Kidney tubule cell (primary cell): Measurements from ENCODE around the gene RPS18.

Experiments used
- DNase-seq: peaks from one replicate; pipeline ENCODE4 v3.0.0-alpha.2; 2018; ENCODE audit warnings: low spot score

Gene RPS18

GRCh38 chr6:33289784-33290315 lies 18.0 kb downstream of the RPS18 start:
- DNase-seq: no peak

GRCh38 chr6:33290459-33290858 lies 18.6 kb downstream of the RPS18 start:
- no peak for DNase-seq

GRCh38 chr6:33292996-33293682 lies 21.3 kb downstream of the RPS18 start:
- DNase-seq: no peak

GRCh38 chr6:33294086-33294823 lies 22.4 kb downstream of the RPS18 start:
- no peak for DNase-seq

GRCh38 chr6:33295621-33296369 lies 23.9 kb downstream of the RPS18 start:
- DNase-seq: no peak

GRCh38 chr6:33296797-33297405 lies 25.0 kb downstream of the RPS18 start:
- no peak for DNase-seq

GRCh38 chr6:33297406-33297955 lies 25.6 kb downstream of the RPS18 start:
- DNase-seq: no peak

- peak; percentile 92 for DNase-seq
Measured at GRCh38 chr6:33297956-33298772, 26.3 kb downstream of the RPS18 start.

- peak; percentile 72 for DNase-seq
Measured at GRCh38 chr6:33298773-33299236, 26.9 kb downstream of the RPS18 start, which contains the start of gene RGL2. RGL2 (minus strand) TSS chr6:33298942; CDS start chr6:33298610, 332 bp downstream.

- DNase-seq: peak; percentile 94
Measured at GRCh38 chr6:33299237-33299944, 27.5 kb downstream of the RPS18 start.

- DNase-seq: no peak
Measured at GRCh38 chr6:33301877-33302276, 30.0 kb downstream of the RPS18 start.

- DNase-seq: no peak
Measured at GRCh38 chr6:33304216-33304615, 32.3 kb downstream of the RPS18 start.

- DNase-seq: no peak
Measured at GRCh38 chr6:33305052-33305451, 33.2 kb downstream of the RPS18 start.

- no peak for DNase-seq
Measured at GRCh38 chr6:33306356-33306755, 34.5 kb downstream of the RPS18 start.

- DNase-seq: peak; percentile 86
Measured at GRCh38 chr6:33312361-33313104, 40.7 kb downstream of the RPS18 start.

- peak; percentile 44 for DNase-seq
Measured at GRCh38 chr6:33313105-33313708, 41.3 kb downstream of the RPS18 start.

GRCh38 chr6:33313709-33314514 lies 42.0 kb downstream of the RPS18 start, which contains the start of gene TAPBP:
TAPBP (minus strand) TSS chr6:33314078; CDS start chr6:33314041, 37 bp downstream.
- DNase-seq: peak; percentile 91

- DNase-seq: peak; percentile 91
Measured at GRCh38 chr6:33314515-33314942, 42.7 kb downstream of the RPS18 start.
